GM12873 (cell line): Measurements from ENCODE around the gene ADAMTS17.

Experiments used
- CTCF ChIP-seq: IDR thresholded peaks from 2 replicates; pipeline ENCODE4 v1.5.1; 2012; ENCODE audit warnings: low read depth, mild to moderate bottlenecking, moderate library complexity, low read length, control low read depth; ENCODE audit not compliant: insufficient read depth; ENCODE audit errors: missing control alignments

The ADAMTS17 gene

GRCh38 chr15:100252359-100252758 is 89.4 kb downstream of the ADAMTS17 start:
- no peak for TF ChIP-seq CTCF

DNA sequence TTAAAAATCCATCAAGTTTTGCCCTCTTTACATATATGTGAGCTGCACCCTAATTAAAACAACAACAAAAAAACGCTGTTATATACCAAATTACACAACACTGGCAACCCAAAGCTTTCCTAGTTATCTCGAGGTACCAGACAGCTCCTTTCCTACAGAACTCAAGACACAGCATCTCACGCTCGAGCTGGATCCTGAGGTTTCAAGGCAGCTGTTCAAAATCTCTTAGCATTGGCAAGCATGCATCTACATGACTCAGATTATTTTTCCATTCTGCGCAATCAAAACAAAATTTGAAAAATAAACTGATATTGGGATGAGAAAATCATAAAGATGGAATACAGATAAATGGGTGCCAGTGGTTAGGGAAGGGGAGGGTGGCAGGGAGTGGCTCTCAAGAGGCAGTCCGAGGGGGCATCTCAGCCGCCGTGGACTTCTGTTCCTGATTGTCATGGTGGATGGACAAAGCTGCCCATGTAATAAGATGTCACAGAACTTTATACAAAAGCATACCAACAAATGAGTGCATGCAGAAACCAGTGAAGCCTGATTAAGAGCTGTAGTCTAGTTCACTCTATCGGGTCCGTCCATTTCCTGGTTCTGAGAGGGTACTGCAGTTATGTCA is 91.5 kb downstream of the ADAMTS17 start:
- TF ChIP-seq CTCF: no peak

DNA sequence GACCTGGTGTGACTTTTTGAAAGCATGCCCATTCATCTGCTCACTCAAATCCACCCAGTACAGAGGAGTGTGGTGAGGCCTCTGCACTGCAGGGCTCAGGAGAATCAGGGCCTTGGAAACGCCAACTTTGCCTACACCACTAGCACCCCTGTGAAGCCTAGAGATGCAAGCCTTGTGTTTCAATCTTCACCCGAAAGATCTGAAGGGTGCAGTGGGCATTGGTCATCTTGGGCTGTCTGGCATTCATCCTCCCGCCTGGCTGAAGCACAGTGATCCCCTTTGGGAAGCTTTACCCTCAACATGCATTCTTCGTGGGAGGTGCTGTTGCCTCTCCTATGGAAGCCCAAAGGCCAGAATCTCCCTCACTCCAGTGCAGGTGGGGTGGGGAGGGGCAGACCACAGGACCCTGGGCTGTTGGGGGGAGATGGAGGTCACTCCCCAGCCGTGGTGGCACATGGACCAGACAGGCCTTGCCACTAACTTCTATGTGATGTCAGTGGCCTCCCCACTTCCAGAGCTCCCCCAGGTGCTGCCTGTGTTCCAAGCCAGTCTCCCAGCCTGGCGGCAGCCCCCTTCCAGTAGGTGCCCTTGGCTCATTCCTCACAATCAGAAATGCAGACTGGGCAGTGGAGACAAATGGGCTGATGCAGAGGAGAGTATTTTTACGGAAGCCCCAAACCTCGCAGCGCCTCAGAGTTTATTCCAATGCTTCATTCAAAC is 92.5 kb downstream of the ADAMTS17 start:
- no peak for TF ChIP-seq CTCF

- no peak for TF ChIP-seq CTCF
Measured at GRCh38 chr15:100248236-100248635, 93.5 kb downstream of the ADAMTS17 start.

DNA sequence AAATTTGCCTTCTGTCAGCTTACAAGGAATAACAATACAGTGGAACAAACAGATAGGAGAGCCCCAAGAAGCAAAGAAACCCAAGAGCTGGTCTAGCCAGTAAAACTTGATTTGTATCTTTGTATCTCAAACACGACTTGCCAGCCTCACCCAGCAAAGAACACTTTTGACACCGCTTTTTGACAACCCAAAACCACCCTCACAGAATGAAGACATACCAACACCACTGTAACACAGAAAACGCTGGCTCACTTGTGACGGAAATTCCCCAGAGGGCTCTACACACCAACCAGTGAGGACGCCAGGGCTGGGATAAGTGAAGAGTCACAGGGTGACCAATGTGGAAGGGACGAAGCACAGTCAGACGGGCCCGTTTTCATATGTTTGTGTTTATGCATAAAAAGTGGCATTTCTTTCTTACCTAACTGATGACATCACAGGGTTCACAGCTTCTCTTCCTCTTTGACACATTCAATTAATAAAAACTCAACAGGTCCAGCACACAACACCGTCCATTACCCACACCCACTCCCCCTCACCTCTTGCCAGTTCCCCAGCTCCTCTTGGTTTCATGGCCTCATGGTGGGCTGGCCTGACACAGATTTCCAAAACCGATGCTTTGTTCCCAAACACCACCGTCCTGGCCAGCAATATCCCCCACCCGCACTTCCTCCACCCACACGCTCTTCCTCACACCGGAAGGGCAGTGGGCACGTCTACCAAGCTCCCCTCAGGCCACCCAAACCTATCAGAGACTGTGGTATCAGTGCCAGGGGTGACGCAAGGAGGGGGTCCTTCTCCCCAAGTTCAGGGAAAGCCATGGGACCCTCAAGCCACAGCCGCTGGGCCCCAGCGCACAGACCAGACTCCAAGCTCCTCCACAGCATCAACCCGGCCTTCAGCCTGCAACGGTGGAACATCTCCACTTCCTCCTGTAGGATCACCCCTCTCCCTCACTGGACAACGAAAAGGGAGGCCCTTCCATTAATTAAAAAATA is 94.2 kb downstream of the ADAMTS17 start:
- TF ChIP-seq CTCF: no peak

GRCh38 chr15:100245855-100246254 is 95.9 kb downstream of the ADAMTS17 start:
- TF ChIP-seq CTCF: no peak

DNA sequence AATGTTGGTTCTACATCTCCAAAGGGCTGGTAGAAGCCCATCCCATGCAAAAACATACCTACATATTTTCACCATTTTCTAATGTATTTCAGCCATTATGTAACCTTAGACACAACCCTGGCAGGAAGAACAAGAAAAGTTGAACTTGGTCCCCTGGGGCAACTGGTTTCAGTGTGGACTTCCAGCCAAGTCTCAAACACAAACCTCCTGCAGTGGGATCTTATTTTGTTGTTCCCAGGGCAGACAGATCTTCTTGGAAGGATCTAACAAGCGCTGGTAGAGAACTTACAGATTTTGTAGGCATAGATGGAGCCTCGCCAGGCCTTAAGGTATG is 96.3 kb downstream of the ADAMTS17 start:
- no peak for TF ChIP-seq CTCF
